SK-N-SH (cell line): ENCODE measurements around the gene FRMD1. TPM values are rescaled to one million over a fixed set of nuclear protein-coding genes. Genes with fewer than 3 reads are reported as not detected.

Source experiments
- CTCF ChIA-PET: fragments of 300-600, 350-600 bp; formaldehyde crosslinking; extraction: SDS; loops from one replicate; lab custom pipeline; 2021; lab: Yijun Ruan, JAX
- POLR2A ChIA-PET: fragments of 350-600 bp; sonication (Branson Sonifier 250); formaldehyde crosslinking; extraction: SDS; loops from one replicate; lab custom pipeline; 2020; ENCODE audit warnings: antibody characterized with exemption, inconsistent platforms; lab: Yijun Ruan, JAX
- DNase-seq: peaks from one replicate; pipeline ENCODE4 v3.0.0; 2012
- H2AFZ ChIP-seq: fragments of 200-600 bp; sonication (generic); 2 replicates; pipeline ENCODE4 v1.8.1; 2016; ENCODE audit warnings: antibody characterized with exemption, mild to moderate bottlenecking, low read depth
- H3F3A ChIP-seq: fragments of 200-600 bp; sonication (generic); replicated peaks from 2 replicates; pipeline ENCODE3; 2016; ENCODE audit warnings: antibody characterized with exemption, mild to moderate bottlenecking; ENCODE audit not compliant: insufficient read depth
- H3K27ac ChIP-seq, 2 experiments: fragments of 200-500 bp in 1 of 2; fragments of 200-600 bp in 1 of 2; sonication (Bioruptor generic) in 1 of 2; sonication (generic), shearing (Covaris generic) in 1 of 2; 2 replicates each; pipeline versions ENCODE4 v1.5.1 to v1.6.1; 2014 to 2016; ENCODE audit warnings: low read depth in 2 of 2, inconsistent platforms in 1 of 2, low read length in 1 of 2, mild to moderate bottlenecking in 1 of 2, mixed read lengths in 1 of 2
- H3K27me3 ChIP-seq: fragments of 200-600 bp; sonication (generic), shearing (Covaris generic); 2 replicates; pipeline ENCODE4 v1.6.1; 2016; ENCODE audit warnings: mixed run types; ENCODE audit not compliant: insufficient read depth
- H3K36me3 ChIP-seq, 2 experiments: fragments of 200-500 bp in 1 of 2; fragments of 200-600 bp in 1 of 2; sonication (Bioruptor generic) in 1 of 2; sonication (generic) in 1 of 2; replicated peaks in 1 of 2; 2 replicates each; pipeline versions ENCODE3 to v1.5.1; 2014 to 2016; ENCODE audit warnings: low read length in 1 of 2, mild to moderate bottlenecking in 1 of 2; ENCODE audit not compliant: insufficient read depth in 2 of 2, control insufficient read depth in 1 of 2
- H3K4me1 ChIP-seq, 2 experiments: fragments of 200-500 bp in 1 of 2; fragments of 200-600 bp in 1 of 2; sonication (Bioruptor generic) in 1 of 2; sonication (generic), shearing (Covaris generic) in 1 of 2; 2 replicates each; pipeline versions ENCODE4 v1.5.1 to v1.6.1; 2014 to 2016; ENCODE audit warnings: low read depth in 1 of 2, low read length in 1 of 2, mixed run types in 1 of 2; ENCODE audit not compliant: insufficient read depth in 2 of 2, control insufficient read depth in 1 of 2
- H3K4me2 ChIP-seq: fragments of 200-600 bp; sonication (generic), shearing (Covaris generic); 2 replicates; pipeline ENCODE4 v1.6.1; 2017; ENCODE audit warnings: mixed run types
- H3K4me3 ChIP-seq, 2 experiments: fragments of 200-500 bp in 1 of 2; fragments of 200-600 bp in 1 of 2; sonication (Bioruptor generic) in 1 of 2; sonication (generic), shearing (Covaris generic) in 1 of 2; 2 replicates each; pipeline versions ENCODE4 v1.5.1 to v1.8.1; 2014 to 2016; ENCODE audit warnings: low read depth in 2 of 2, inconsistent platforms in 1 of 2, low read length in 1 of 2, mild to moderate bottlenecking in 1 of 2, mixed read lengths in 1 of 2, moderate library complexity in 1 of 2
- H3K79me2 ChIP-seq: fragments of 200-600 bp; sonication (generic); 2 replicates; pipeline ENCODE4 v1.8.1; 2017; ENCODE audit warnings: mild to moderate bottlenecking; ENCODE audit not compliant: insufficient read depth
- H3K9ac ChIP-seq: fragments of 200-600 bp; sonication (generic); 2 replicates; pipeline ENCODE4 v1.6.1; 2017; ENCODE audit warnings: mixed run types
- H3K9me2 ChIP-seq: fragments of 200-600 bp; sonication (generic); 2 replicates; pipeline ENCODE4 v1.6.1; 2017; ENCODE audit warnings: mixed run types
- H3K9me3 ChIP-seq: fragments of 200-600 bp; sonication (generic); 2 replicates; pipeline ENCODE4 v1.6.1; 2017; ENCODE audit warnings: mixed run types, mild to moderate bottlenecking, moderate library complexity
- H4K20me1 ChIP-seq: fragments of 200-600 bp; sonication (generic); 2 replicates; pipeline ENCODE4 v1.6.1; 2017; ENCODE audit warnings: mild to moderate bottlenecking, mixed run types; ENCODE audit not compliant: insufficient read depth
- ELF1 ChIP-seq: IDR thresholded peaks from 2 replicates; pipeline ENCODE4 v1.4.0; 2012
- EP300 ChIP-seq, 2 experiments: IDR thresholded peaks; 2 replicates each; pipeline versions ENCODE4 v1.4.0 to v1.6.1; 2012; ENCODE audit warnings: borderline replicate concordance in 1 of 2, low read depth in 1 of 2, low read length in 1 of 2
- EZH2phosphoT487 ChIP-seq: fragments of 200-600 bp; sonication (generic); IDR thresholded peaks from 2 replicates; pipeline ENCODE4 v1.6.1; 2017; ENCODE audit warnings: low read depth, mixed run types, mild to moderate bottlenecking, antibody characterized with exemption, moderate library complexity, borderline replicate concordance
- FOXJ3 ChIP-seq: sonication (generic); formaldehyde crosslinking; IDR thresholded peaks from 2 replicates; pipeline ENCODE4 v1.5.1; 2020; ENCODE audit warnings: mild to moderate bottlenecking, missing genetic modification reagents
- FOXM1 ChIP-seq: IDR thresholded peaks from 2 replicates; pipeline ENCODE4 v1.4.0; 2012; ENCODE audit warnings: low read depth, mild to moderate bottlenecking
- GABPA ChIP-seq: IDR thresholded peaks from 2 replicates; pipeline ENCODE4 v1.4.0; 2012; ENCODE audit warnings: low read depth, mild to moderate bottlenecking
- GATA2 ChIP-seq: sonication (generic); formaldehyde crosslinking; IDR thresholded peaks from 2 replicates; pipeline ENCODE4 v1.5.0; 2020; ENCODE audit warnings: mild to moderate bottlenecking, missing genetic modification reagents
- MEF2A ChIP-seq: IDR thresholded peaks from 2 replicates; pipeline ENCODE4 v1.4.0; 2012; ENCODE audit warnings: low read depth, borderline replicate concordance
- MXI1 ChIP-seq: IDR thresholded peaks from 2 replicates; pipeline ENCODE4 v1.6.1; 2012; ENCODE audit warnings: mild to moderate bottlenecking, low read depth, low read length, improper control_type of control experiment
- NFIC ChIP-seq: IDR thresholded peaks from 2 replicates; pipeline ENCODE4 v1.4.0; 2012; ENCODE audit warnings: borderline replicate concordance
- POLR2AphosphoS5 ChIP-seq: IDR thresholded peaks from 2 replicates; pipeline ENCODE4 v1.6.1; 2012; ENCODE audit warnings: low read depth, low read length
- RAD21 ChIP-seq: IDR thresholded peaks from 2 replicates; pipeline ENCODE4 v1.6.1; 2012; ENCODE audit warnings: mild to moderate bottlenecking, low read length
- RCOR1 ChIP-seq: fragments of 150-350 bp; IDR thresholded peaks from 2 replicates; pipeline ENCODE4 v1.6.1; 2017; ENCODE audit warnings: antibody characterized with exemption, low read length
- TEAD4 ChIP-seq: IDR thresholded peaks from 2 replicates; pipeline ENCODE4 v1.4.0; 2012; ENCODE audit warnings: mild to moderate bottlenecking, borderline replicate concordance; ENCODE audit not compliant: insufficient read depth
- YY1 ChIP-seq: IDR thresholded peaks from 2 replicates; pipeline ENCODE4 v1.4.0; 2012; ENCODE audit warnings: low read depth, mild to moderate bottlenecking
- WGBS: methylation state at CpG from one replicate; pipeline ENCODE4 v1.1.6; 2017; ENCODE audit warnings: low lambda C conversion rate; 5-methylcytosine and 5-hydroxymethylcytosine counted together
- polyA plus RNA-seq, 3 experiments: library from polyadenylated mRNA; depleted of rRNA; stranded (reverse); fragments of >200 nt; gene quantifications; 2 replicates each; pipeline ENCODE4 v1.2.3, GENCODE V29; 2012
- TF ChIP-seq, protein P1 (sequence below): IDR thresholded peaks from 2 replicates; pipeline ENCODE4; 2012
- TF ChIP-seq, protein P2 (sequence below): IDR thresholded peaks from 2 replicates; pipeline ENCODE4 v1.4.0; 2012; ENCODE audit warnings: low read depth, borderline replicate concordance
- TF ChIP-seq, protein P3 (sequence below): IDR thresholded peaks from 2 replicates; pipeline ENCODE4 v1.4.0; 2012; ENCODE audit warnings: low read depth, borderline replicate concordance
- TF ChIP-seq, protein P4 (sequence below): fragments of 200-600 bp; sonication (generic); IDR thresholded peaks from 2 replicates; pipeline ENCODE4 v1.6.1; 2017; ENCODE audit warnings: antibody characterized with exemption, mild to moderate bottlenecking, moderate library complexity

The FRMD1 gene
- polyA plus RNA-seq, 1 of the 3 experiments (the other 2 are of a cell fraction): not detected

DNA sequence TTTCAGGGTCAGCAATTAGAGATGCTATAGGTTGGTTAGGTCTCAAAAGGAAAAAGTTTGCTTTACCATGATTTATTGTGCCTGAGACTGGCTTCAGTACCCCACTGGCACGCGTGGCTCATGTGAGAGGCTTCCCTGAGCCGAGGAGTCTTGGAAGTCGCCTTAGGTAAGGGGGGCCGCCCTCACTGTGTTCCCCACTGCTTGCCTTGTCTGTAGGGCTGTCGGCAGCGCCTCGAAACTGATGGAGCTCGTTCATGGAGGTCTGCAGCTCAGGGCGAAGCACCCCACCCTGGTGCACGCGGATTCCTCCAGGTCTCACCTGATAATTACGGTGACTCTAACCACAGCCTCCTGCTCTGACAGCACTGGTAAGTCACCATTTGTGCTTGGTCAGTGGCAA, 39.2 kb downstream of the FRMD1 start:
- Histone ChIP-seq H3K9me2 (no peaks in the 10 kb centered on the region), H4K20me1 (no peaks in the 10 kb centered on the region), H3F3A (no peaks in the 10 kb centered on the region), H2AFZ (no peak overlapping the region), H3K4me1 (peaks cover 6 to 10% of the 10 kb centered on the region in 2 experiments; a peak in 2 of 4 replicates), H3K36me3 (no peaks in the 10 kb centered on the region), H3K79me2 (no peaks in the 10 kb centered on the region), H3K27me3 (no peaks in the 10 kb centered on the region), H3K9ac (no peak overlapping the region), H3K4me2 (no peak overlapping the region), H3K27ac (no peak overlapping the region), H3K4me3 (no peak overlapping the region), H3K9me3 (no peaks in the 10 kb centered on the region)
- no peak for DNase-seq
- ChIA-PET POLR2A (no interaction called here), CTCF (no interaction called here)
- WGBS: 39% methylated on average over 6 of the region's 13 CpGs
- TF ChIP-seq GABPA: no peak
- TF ChIP-seq YY1: no peak
- TF ChIP-seq, protein P1, sequence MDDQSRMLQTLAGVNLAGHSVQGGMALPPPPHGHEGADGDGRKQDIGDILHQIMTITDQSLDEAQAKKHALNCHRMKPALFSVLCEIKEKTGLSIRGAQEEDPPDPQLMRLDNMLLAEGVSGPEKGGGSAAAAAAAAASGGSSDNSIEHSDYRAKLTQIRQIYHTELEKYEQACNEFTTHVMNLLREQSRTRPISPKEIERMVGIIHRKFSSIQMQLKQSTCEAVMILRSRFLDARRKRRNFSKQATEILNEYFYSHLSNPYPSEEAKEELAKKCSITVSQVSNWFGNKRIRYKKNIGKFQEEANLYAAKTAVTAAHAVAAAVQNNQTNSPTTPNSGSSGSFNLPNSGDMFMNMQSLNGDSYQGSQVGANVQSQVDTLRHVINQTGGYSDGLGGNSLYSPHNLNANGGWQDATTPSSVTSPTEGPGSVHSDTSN: no peak
- TF ChIP-seq RAD21: no peak
- no peak for TF ChIP-seq POLR2AphosphoS5
- no peak for TF ChIP-seq TEAD4
- no peak for TF ChIP-seq EP300 (IDR thresholded peaks at IDR 0.05; ENCODE audit: borderline replicate concordance in 1 of 2, low read depth in 1 of 2, low read length in 1 of 2)
- TF ChIP-seq, protein P2, sequence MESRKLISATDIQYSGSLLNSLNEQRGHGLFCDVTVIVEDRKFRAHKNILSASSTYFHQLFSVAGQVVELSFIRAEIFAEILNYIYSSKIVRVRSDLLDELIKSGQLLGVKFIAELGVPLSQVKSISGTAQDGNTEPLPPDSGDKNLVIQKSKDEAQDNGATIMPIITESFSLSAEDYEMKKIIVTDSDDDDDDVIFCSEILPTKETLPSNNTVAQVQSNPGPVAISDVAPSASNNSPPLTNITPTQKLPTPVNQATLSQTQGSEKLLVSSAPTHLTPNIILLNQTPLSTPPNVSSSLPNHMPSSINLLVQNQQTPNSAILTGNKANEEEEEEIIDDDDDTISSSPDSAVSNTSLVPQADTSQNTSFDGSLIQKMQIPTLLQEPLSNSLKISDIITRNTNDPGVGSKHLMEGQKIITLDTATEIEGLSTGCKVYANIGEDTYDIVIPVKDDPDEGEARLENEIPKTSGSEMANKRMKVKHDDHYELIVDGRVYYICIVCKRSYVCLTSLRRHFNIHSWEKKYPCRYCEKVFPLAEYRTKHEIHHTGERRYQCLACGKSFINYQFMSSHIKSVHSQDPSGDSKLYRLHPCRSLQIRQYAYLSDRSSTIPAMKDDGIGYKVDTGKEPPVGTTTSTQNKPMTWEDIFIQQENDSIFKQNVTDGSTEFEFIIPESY: no peak
- TF ChIP-seq RCOR1: no peak
- TF ChIP-seq FOXJ3 (CRISPR knock-in tag): no peak
- TF ChIP-seq NFIC: no peak
- TF ChIP-seq GATA2: no peak
- TF ChIP-seq, protein P3, sequence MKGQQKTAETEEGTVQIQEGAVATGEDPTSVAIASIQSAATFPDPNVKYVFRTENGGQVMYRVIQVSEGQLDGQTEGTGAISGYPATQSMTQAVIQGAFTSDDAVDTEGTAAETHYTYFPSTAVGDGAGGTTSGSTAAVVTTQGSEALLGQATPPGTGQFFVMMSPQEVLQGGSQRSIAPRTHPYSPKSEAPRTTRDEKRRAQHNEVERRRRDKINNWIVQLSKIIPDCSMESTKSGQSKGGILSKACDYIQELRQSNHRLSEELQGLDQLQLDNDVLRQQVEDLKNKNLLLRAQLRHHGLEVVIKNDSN: no peak
- TF ChIP-seq FOXM1: no peak
- TF ChIP-seq, protein P4, sequence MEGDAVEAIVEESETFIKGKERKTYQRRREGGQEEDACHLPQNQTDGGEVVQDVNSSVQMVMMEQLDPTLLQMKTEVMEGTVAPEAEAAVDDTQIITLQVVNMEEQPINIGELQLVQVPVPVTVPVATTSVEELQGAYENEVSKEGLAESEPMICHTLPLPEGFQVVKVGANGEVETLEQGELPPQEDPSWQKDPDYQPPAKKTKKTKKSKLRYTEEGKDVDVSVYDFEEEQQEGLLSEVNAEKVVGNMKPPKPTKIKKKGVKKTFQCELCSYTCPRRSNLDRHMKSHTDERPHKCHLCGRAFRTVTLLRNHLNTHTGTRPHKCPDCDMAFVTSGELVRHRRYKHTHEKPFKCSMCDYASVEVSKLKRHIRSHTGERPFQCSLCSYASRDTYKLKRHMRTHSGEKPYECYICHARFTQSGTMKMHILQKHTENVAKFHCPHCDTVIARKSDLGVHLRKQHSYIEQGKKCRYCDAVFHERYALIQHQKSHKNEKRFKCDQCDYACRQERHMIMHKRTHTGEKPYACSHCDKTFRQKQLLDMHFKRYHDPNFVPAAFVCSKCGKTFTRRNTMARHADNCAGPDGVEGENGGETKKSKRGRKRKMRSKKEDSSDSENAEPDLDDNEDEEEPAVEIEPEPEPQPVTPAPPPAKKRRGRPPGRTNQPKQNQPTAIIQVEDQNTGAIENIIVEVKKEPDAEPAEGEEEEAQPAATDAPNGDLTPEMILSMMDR: no peak
- TF ChIP-seq MEF2A: no peak
- TF ChIP-seq EZH2phosphoT487: no peak
- TF ChIP-seq ELF1: no peak
- TF ChIP-seq MXI1: no peak
